Thoracic aorta (tissue), 2 donors: Measurements from ENCODE around the gene PRM1. TPM values are rescaled to one million over a fixed set of nuclear protein-coding genes. Genes with fewer than 3 reads are reported as not detected.

Experiments
- ATAC-seq: fragments of 150-250 bp; one replicate; pipeline ENCODE4 v1.8.0; 2017; ENCODE audit warnings: low read depth; ENCODE audit not compliant: insufficient number of reproducible peaks, low FRiP score
- DNase-seq: peaks from one replicate; pipeline ENCODE4 v3.0.0-alpha.2; 2020; ENCODE audit warnings: low spot score
- H3K27ac ChIP-seq, 2 donors: fragments of 200-600 bp; sonication (generic); 1 replicate in 1 of 2; 2 replicates in 1 of 2; pipeline ENCODE4 v1.5.1; 2016; ENCODE audit warnings: mild to moderate bottlenecking in 2 of 2, moderate library complexity in 2 of 2
- H3K27me3 ChIP-seq: fragments of 200-600 bp; sonication (generic); replicated peaks from 2 replicates; pipeline ENCODE4 v1.6.0; 2016; ENCODE audit warnings: mild to moderate bottlenecking; ENCODE audit not compliant: insufficient read depth
- H3K36me3 ChIP-seq: fragments of 200-600 bp; sonication (generic); one replicate; pipeline ENCODE4 v1.5.1; 2016
- H3K4me1 ChIP-seq, 2 donors: fragments of 200-600 bp; sonication (generic); 1 replicate in 1 of 2; 2 replicates in 1 of 2; pipeline versions ENCODE4 v1.5.1 to v1.6.0; 2016; ENCODE audit warnings: low read depth in 2 of 2, mild to moderate bottlenecking in 1 of 2; ENCODE audit not compliant: control insufficient read depth in 1 of 2
- H3K4me3 ChIP-seq: fragments of 200-600 bp; sonication (generic); 2 replicates; pipeline ENCODE4 v1.5.1; 2016; ENCODE audit warnings: mild to moderate bottlenecking
- H3K9me3 ChIP-seq: fragments of 200-600 bp; sonication (generic); 2 replicates; pipeline ENCODE4 v1.5.1; 2016
- CTCF ChIP-seq: fragments of 200-600 bp; sonication (generic); IDR thresholded peaks from one replicate; pipeline ENCODE4 v1.5.1; 2019; ENCODE audit warnings: antibody characterized with exemption
- total RNA-seq, 2 donors: library from RNA; depleted of rRNA; stranded (reverse); fragments of >200 nt; gene quantifications; one replicate each; pipeline versions ENCODE4 v1.1.0 to v1.2.3, GENCODE V29; 2016

PRM1 gene
- total RNA-seq, 2 donors from 2014 or later: not detected

GRCh38 chr16:11232852-11233726 lies 48.0 kb downstream of the PRM1 start:
- DNase-seq: no peak
- no peak for TF ChIP-seq CTCF
- H3K4me3 ChIP-seq: peak overlapping the region; percentile 56

GRCh38 chr16:11232302-11232851 lies 48.8 kb downstream of the PRM1 start:
- Histone ChIP-seq H3K9me3 (no peaks in the 10 kb centered on the region), H3K27ac (no peak overlapping the region), H3K27me3 (no peaks in the 10 kb centered on the region), H3K36me3 (no peaks in the 10 kb centered on the region), H3K4me3 (no peak overlapping the region), H3K4me1 (peaks cover 5 to 11% of the 10 kb centered on the region in 2 donors)
- DNase-seq: no peak
- no peak for ATAC-seq
- TF ChIP-seq CTCF: no peak

More at GRCh38 chr16:11232852-11233726, 48.0 kb downstream of the PRM1 start:
- H3K36me3 ChIP-seq: no peaks in the 10 kb centered on the region
- peaks cover 5 to 11% of the 10 kb centered on the region in 2 donors for H3K4me1 ChIP-seq
- H3K27ac ChIP-seq: no peak overlapping the region
- no peaks in the 10 kb centered on the region for H3K27me3 ChIP-seq
- ATAC-seq: no peak
- H3K9me3 ChIP-seq: no peaks in the 10 kb centered on the region

- no peak for TF ChIP-seq CTCF
- H3K36me3 ChIP-seq: no peaks in the 10 kb centered on the region
- ATAC-seq (no peak), DNase-seq (no peak)
- H3K27ac ChIP-seq: no peak overlapping the region
- peaks cover 5 to 11% of the 10 kb centered on the region in 2 donors for H3K4me1 ChIP-seq
- H3K27me3 ChIP-seq: no peaks in the 10 kb centered on the region
- H3K4me3 ChIP-seq: no peak overlapping the region
- no peaks in the 10 kb centered on the region for H3K9me3 ChIP-seq
Measured at GRCh38 chr16:11231367-11231970, 49.7 kb downstream of the PRM1 start.

Other genes with a start within 250 kb of the PRM1 start
- gene SOCS1, start 25.1 kb downstream of the PRM1 start, total RNA-seq: 10 to 100 TPM; 16.9 to 22.6 TPM
- gene TNP2, start 12.0 kb downstream of the PRM1 start, total RNA-seq: not detected
- gene PRM3, start 7.7 kb downstream of the PRM1 start, total RNA-seq: not detected
- not detected for gene PRM2, start 4.8 kb downstream of the PRM1 start, total RNA-seq
- gene RMI2, start 64.1 kb upstream of the PRM1 start, total RNA-seq: under 1 TPM in 1 of 2 donors, not detected in 1; 0.49 TPM